ENCODE measurements around the gene SCLT1.

DNA sequence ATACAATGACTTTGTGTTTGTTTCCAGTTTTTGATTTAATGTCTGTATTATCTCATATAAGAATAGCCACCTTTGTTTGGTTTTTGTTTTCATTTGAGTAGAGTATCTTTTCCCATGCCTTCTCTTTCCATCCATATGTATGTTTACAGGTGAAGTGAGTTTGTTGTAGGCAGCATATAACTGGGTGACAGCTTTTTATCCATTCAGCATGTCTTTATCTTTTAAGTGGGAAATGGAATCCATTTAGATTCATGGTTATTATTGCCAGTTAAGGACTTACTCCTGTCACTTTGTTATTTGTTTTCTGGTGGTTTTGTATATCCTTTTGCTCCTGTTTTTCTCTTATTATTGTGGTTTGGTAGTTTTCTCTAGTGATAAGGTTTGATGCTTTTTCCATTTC lies 34.3 kb downstream of the SCLT1 start:
- TF ChIP-seq SUZ12 (IDR thresholded peaks at IDR 0.05; ENCODE audit: extremely low read depth, insufficient read depth, insufficient read length) (no peak), YY1 (IDR thresholded peaks at IDR 0.05; ENCODE audit: insufficient read depth, insufficient read length) (no peak)

All from NT2/D1 (cell line).